AG09309 (cell line): Measurements from ENCODE around the gene STXBP1.
A peak's percentile ranks its signal among the peaks of the same experiment; 100 is the strongest.

Experiments
- DNase-seq: peaks from one replicate; pipeline ENCODE4 v3.0.0-alpha.2; 2010; ENCODE audit warnings: low read depth
- H3K4me3 ChIP-seq: 2 replicates; pipeline ENCODE4 v1.5.1; 2011; ENCODE audit warnings: mild to moderate bottlenecking, low read depth, low read length, moderate library complexity; ENCODE audit not compliant: control insufficient read depth
- CTCF ChIP-seq: IDR thresholded peaks from 2 replicates; pipeline ENCODE4 v1.5.1; 2011; ENCODE audit warnings: mild to moderate bottlenecking, low read depth, low read length, inconsistent platforms; ENCODE audit not compliant: insufficient read depth, control insufficient read depth; ENCODE audit errors: missing control alignments

STXBP1 gene

GRCh38 chr9:127716412-127716811 is 104.3 kb downstream of the STXBP1 start:
- no peak for TF ChIP-seq CTCF
- peak overlapping the region; percentile 82; the same call in 1 of the 2 replicates for H3K4me3 ChIP-seq
- DNase-seq = no peak

GRCh38 chr9:127717766-127718165 is 105.7 kb downstream of the STXBP1 start:
- no peak overlapping the region for H3K4me3 ChIP-seq
- no peak for TF ChIP-seq CTCF

GRCh38 chr9:127720031-127720864 is 108.2 kb downstream of the STXBP1 start:
- H3K4me3 ChIP-seq = no peak overlapping the region
- no peak for DNase-seq
- TF ChIP-seq CTCF = no peak

More at GRCh38 chr9:127717766-127718165, 105.7 kb downstream of the STXBP1 start:
- DNase-seq = no peak

GRCh38 chr9:127720865-127721227 is 108.8 kb downstream of the STXBP1 start:
- H3K4me3 ChIP-seq = no peak overlapping the region
- DNase-seq = no peak
- TF ChIP-seq CTCF = no peak

- H3K4me3 ChIP-seq = no peak overlapping the region
- DNase-seq = no peak
- no peak for TF ChIP-seq CTCF
These were observed 109.3 kb downstream of the STXBP1 start for GRCh38 chr9:127721391-127721821.

- no peak overlapping the region for H3K4me3 ChIP-seq
- TF ChIP-seq CTCF = no peak
- DNase-seq = no peak
These were observed 110.1 kb downstream of the STXBP1 start for GRCh38 chr9:127722055-127722745.
